ENCODE data around the gene SOAT2.
A peak's percentile ranks its signal among the peaks of the same experiment; 100 is the strongest.

The SOAT2 gene

GRCh38 chr12:53101266-53101665 lies 2.0 kb upstream of the SOAT2 start:
- DNase-seq (ENCODE audit: low spot score) = no peak
- in situ Hi-C loops (cut with MboI; ENCODE audit: low pct_unique_long_range_greater_than_20kb, low sequenced_read_pairs, unreplicated experiment) = no loop called here

GRCh38 chr12:53101931-53102781 lies 1.1 kb upstream of the SOAT2 start:
- no peak for TF ChIP-seq CTCF (IDR thresholded peaks at IDR 0.05; ENCODE audit: extremely low read depth, insufficient read depth, missing control alignments)
- DNase-seq (ENCODE audit: low spot score) = peak; percentile 13
- in situ Hi-C loops (cut with MboI; ENCODE audit: low pct_unique_long_range_greater_than_20kb, low sequenced_read_pairs, unreplicated experiment) = no loop called here

More at GRCh38 chr12:53101266-53101665, 2.0 kb upstream of the SOAT2 start:
- TF ChIP-seq CTCF (IDR thresholded peaks at IDR 0.05; ENCODE audit: extremely low read depth, insufficient read depth, missing control alignments) = no peak

- no peak for TF ChIP-seq CTCF (IDR thresholded peaks at IDR 0.05; ENCODE audit: extremely low read depth, insufficient read depth, missing control alignments)
- in situ Hi-C loops (cut with MboI; ENCODE audit: low pct_unique_long_range_greater_than_20kb, low sequenced_read_pairs, unreplicated experiment) = no loop called here
- DNase-seq (ENCODE audit: low spot score) = peak; percentile 16
Observed at GRCh38 chr12:53103860-53104305, 597 bp downstream of the SOAT2 start.

- in situ Hi-C loops (cut with MboI; ENCODE audit: low pct_unique_long_range_greater_than_20kb, low sequenced_read_pairs, unreplicated experiment) = no loop called here
- DNase-seq (ENCODE audit: low spot score) = no peak
- TF ChIP-seq CTCF (IDR thresholded peaks at IDR 0.05; ENCODE audit: extremely low read depth, insufficient read depth, missing control alignments) = no peak
Observed at GRCh38 chr12:53105256-53105655, 2.0 kb downstream of the SOAT2 start.

- in situ Hi-C loops (cut with MboI; ENCODE audit: low pct_unique_long_range_greater_than_20kb, low sequenced_read_pairs, unreplicated experiment) = no loop called here
Observed at GRCh38 chr12:53105712-53106439, 2.6 kb downstream of the SOAT2 start.

More at GRCh38 chr12:53105712-53106439, 2.6 kb downstream of the SOAT2 start:
- no peak for TF ChIP-seq CTCF (IDR thresholded peaks at IDR 0.05; ENCODE audit: extremely low read depth, insufficient read depth, missing control alignments)
- DNase-seq (ENCODE audit: low spot score) = no peak

All from GM13977 (cell line).